Right atrium auricular region (tissue), 2 donors: ENCODE results near the gene CAPNS1. TPM values are rescaled to one million over a fixed set of nuclear protein-coding genes. Genes with fewer than 3 reads are reported as not detected.
"Not testable (repeated sequence)": the region's sequence is repeated elsewhere in the genome, so short reads cannot be mapped to it uniquely, and the experiment has no call there.

Experiments
- DNase-seq: peaks from one replicate; pipeline ENCODE4 v3.0.0-alpha.2; 2019; ENCODE audit warnings: low spot score
- H3K27ac ChIP-seq, 2 donors: fragments of 200-600 bp; sonication (generic); 1 replicate in 1 of 2; 2 replicates in 1 of 2; pipeline ENCODE4 v1.5.1; 2016 to 2019
- H3K27me3 ChIP-seq, 2 donors: fragments of 200-600 bp; sonication (generic); one replicate each; pipeline versions ENCODE4 v1.5.1 to v1.6.0; 2017 to 2019
- H3K36me3 ChIP-seq: fragments of 200-600 bp; sonication (generic); one replicate; pipeline ENCODE4 v1.5.1; 2016
- H3K4me1 ChIP-seq, 2 donors: fragments of 200-600 bp; sonication (generic); one replicate each; pipeline versions ENCODE4 v1.5.1 to v1.6.0; 2017 to 2019
- H3K4me3 ChIP-seq, 2 donors: fragments of 200-600 bp; sonication (generic); 1 replicate in 1 of 2; 2 replicates in 1 of 2; pipeline ENCODE4 v1.5.1; 2017 to 2019; ENCODE audit warnings: mild to moderate bottlenecking in 1 of 2, moderate library complexity in 1 of 2
- H3K9me3 ChIP-seq, 2 donors: fragments of 200-600 bp; sonication (generic); one replicate each; pipeline ENCODE4 v1.5.1; 2019
- total RNA-seq, 2 donors: library from RNA; depleted of rRNA; stranded (reverse); fragments of >200 nt; gene quantifications; one replicate each; pipeline ENCODE4 v1.1.0, GENCODE V29; 2016
- TF ChIP-seq, protein P1 (sequence below), 2 donors: fragments of 200-600 bp; sonication (generic); IDR thresholded peaks; one replicate each; pipeline ENCODE4 v1.5.1; 2019; ENCODE audit warnings: antibody characterized with exemption in 2 of 2

The CAPNS1 gene
- total RNA-seq, 2 donors from 2014 or later = 222 to 238 TPM

DNA sequence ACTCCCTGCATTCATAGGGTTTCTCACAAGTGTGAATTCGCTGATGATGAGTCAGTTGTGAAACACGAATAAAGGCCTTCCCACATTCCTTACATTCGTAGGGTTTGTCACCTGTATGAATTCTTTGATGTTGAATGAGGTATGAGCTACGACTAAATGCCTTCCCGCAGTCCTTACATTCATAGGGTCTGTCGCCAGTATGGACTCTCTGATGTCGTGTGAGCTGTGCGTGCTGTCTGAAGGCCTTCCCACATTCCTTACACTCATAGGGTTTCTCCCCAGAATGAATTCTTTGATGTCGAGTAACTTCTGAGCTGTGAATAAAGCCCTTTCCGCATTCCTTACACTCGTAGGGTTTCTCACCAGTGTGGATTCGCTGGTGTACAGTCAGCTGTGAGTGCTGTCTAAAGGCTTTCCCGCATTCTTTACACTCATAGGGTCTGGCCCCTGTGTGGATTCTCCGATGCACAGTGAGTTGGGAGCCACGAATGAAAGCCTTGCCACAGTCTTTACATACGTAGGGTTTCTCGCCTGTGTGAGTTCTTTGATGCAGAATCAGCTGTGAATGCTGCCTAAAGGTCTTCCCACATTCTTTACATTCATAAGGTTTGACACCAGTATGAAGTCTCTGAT, 42.9 kb downstream of the CAPNS1 start:
- Histone ChIP-seq H3K27me3 (no peaks in the 10 kb centered on the region), H3K4me1 (no peaks in the 10 kb centered on the region), H3K4me3 (no peak overlapping the region), H3K36me3 (no peaks in the 10 kb centered on the region), H3K27ac (peak overlapping the region; percentile 13 to 69), H3K9me3 (no peaks in the 10 kb centered on the region)
- no peak for DNase-seq
- TF ChIP-seq, protein P1, sequence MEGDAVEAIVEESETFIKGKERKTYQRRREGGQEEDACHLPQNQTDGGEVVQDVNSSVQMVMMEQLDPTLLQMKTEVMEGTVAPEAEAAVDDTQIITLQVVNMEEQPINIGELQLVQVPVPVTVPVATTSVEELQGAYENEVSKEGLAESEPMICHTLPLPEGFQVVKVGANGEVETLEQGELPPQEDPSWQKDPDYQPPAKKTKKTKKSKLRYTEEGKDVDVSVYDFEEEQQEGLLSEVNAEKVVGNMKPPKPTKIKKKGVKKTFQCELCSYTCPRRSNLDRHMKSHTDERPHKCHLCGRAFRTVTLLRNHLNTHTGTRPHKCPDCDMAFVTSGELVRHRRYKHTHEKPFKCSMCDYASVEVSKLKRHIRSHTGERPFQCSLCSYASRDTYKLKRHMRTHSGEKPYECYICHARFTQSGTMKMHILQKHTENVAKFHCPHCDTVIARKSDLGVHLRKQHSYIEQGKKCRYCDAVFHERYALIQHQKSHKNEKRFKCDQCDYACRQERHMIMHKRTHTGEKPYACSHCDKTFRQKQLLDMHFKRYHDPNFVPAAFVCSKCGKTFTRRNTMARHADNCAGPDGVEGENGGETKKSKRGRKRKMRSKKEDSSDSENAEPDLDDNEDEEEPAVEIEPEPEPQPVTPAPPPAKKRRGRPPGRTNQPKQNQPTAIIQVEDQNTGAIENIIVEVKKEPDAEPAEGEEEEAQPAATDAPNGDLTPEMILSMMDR (IDR thresholded peaks at IDR 0.05) = no peak

DNA sequence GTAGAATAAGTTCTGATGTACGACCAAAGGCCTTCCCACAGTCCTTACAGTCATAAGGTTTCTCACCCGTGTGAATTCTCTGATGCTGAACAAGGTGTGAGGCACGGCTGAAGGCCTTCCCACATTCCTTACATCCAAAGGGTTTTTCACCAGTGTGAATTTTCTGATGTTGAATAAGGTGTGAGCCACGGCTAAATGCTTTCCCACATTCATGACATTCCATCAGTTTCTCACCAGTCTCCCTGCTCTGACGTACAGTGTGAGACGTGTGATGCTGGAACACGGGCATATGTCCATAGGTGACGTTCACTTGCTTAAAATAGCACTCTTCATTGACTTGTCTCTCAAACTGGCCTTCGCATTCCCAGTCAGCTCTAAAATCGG, 43.4 kb downstream of the CAPNS1 start:
- TF ChIP-seq, protein P1 (IDR thresholded peaks at IDR 0.05) = no peak
- Histone ChIP-seq H3K27ac (peak overlapping the region; percentile 13 to 69), H3K27me3 (no peaks in the 10 kb centered on the region), H3K36me3 (no peaks in the 10 kb centered on the region), H3K4me1 (no peaks in the 10 kb centered on the region), H3K9me3 (no peaks in the 10 kb centered on the region), H3K4me3 (no peak overlapping the region)
- DNase-seq = no peak

DNA sequence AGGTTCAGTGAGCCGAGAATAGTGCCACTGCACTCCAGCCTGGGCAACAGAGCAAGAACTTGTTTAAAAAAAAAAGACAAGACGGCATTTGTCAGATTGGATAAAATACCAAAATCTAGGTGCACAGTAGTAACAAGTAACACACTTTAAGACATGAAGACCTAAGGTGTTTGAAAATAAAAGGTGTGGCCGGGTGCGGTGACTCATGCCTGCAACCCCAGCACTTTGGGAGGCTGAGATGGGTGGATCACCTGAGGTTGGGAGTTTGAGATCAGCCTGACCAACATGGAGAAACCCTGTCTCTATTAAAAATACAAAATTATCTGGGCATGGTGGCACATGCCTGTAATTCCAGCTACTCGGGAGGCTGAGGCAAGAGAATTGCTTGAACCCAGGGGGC, 46.9 kb downstream of the CAPNS1 start:
- not testable (repeated sequence) for H3K36me3 ChIP-seq, H3K4me3 ChIP-seq, H3K9me3 ChIP-seq, DNase-seq, H3K27ac ChIP-seq, H3K27me3 ChIP-seq, H3K4me1 ChIP-seq

DNA sequence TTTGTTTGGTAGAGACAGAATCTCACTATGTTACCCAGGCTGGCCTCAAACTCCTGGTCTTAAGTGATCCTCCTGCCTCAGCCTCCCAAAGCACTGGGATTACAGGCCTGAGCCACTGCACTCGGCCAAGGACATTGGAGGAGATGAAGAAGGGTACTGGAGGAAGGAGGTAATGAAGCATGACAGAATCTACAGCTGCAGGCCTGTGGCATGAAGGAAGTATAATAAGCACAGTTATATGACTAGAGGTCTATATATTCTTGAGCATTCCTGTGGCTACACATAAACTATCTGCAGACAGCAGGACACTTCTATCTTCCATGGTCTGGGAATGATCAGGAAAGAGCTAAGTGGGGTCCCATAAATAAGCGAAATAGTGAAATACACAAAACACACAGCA, 56.4 kb downstream of the CAPNS1 start:
- H3K27me3 ChIP-seq = no peaks in the 10 kb centered on the region
- no peak overlapping the region for H3K4me3 ChIP-seq
- no peaks in the 10 kb centered on the region for H3K4me1 ChIP-seq
- H3K9me3 ChIP-seq = no peaks in the 10 kb centered on the region
- TF ChIP-seq, protein P1 (IDR thresholded peaks at IDR 0.05) = no peak
- DNase-seq = no peak
- peaks cover 17% of the 10 kb centered on the region for H3K36me3 ChIP-seq
- H3K27ac ChIP-seq = no peak overlapping the region

DNA sequence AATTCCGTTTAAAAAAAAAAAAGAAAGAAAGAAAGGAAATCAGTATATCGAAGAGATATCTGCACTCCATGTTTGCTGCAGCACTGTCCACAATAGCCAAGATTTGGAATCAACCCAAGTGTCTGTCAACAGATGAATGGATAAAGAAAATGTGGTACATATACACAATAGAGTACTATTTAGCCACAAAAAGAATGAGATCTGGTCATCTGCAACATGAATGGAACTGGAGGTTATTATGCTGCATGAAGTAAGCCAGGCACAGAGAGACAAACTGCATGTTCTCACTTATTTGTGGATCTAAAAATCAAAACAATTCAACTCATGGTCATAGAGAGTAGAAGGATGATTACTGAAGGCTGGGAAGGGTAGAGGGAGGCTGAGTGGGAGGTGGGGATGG, 58.3 kb downstream of the CAPNS1 start:
- peaks cover 17% of the 10 kb centered on the region for H3K36me3 ChIP-seq
- no peak overlapping the region for H3K27ac ChIP-seq
- no peak overlapping the region for H3K4me3 ChIP-seq
- H3K27me3 ChIP-seq = no peaks in the 10 kb centered on the region
- no peaks in the 10 kb centered on the region for H3K4me1 ChIP-seq
- H3K9me3 ChIP-seq = no peaks in the 10 kb centered on the region
- DNase-seq = no peak
- TF ChIP-seq, protein P1 (IDR thresholded peaks at IDR 0.05) = no peak

Other genes starting within 250 kb of the CAPNS1 start
- gene NFKBID, start 239.5 kb upstream of the CAPNS1 start, total RNA-seq = 1 to 10 TPM; 1.3 to 2.1 TPM
- 1 to 10 TPM in 1 of 2 donors, not detected in 1; 3.3 TPM for gene HCST, start 237.5 kb upstream of the CAPNS1 start, total RNA-seq
- 10 to 100 TPM; 26.1 to 85.4 TPM for gene TYROBP, start 231.8 kb upstream of the CAPNS1 start, total RNA-seq
- 10 to 100 TPM; 10.5 to 13.1 TPM for gene LRFN3, start 203.7 kb upstream of the CAPNS1 start, total RNA-seq
- gene SDHAF1, start 144.9 kb upstream of the CAPNS1 start, total RNA-seq = 10 to 100 TPM; 30.8 to 34.9 TPM
- gene SYNE4, start 131.3 kb upstream of the CAPNS1 start, total RNA-seq = not detected
- 10 to 100 TPM; 16.2 to 16.5 TPM for gene ALKBH6, start 125.9 kb upstream of the CAPNS1 start, total RNA-seq
- 10 to 100 TPM in 1 of 2 donors, 1 to 10 TPM in 1; 5.1 to 10.7 TPM for gene CLIP3, start 107.2 kb upstream of the CAPNS1 start, total RNA-seq
- gene THAP8, start 85.8 kb upstream of the CAPNS1 start, total RNA-seq = 10 to 100 TPM in 1 of 2 donors, 1 to 10 TPM in 1; 5.7 to 11.6 TPM
- gene WDR62, start 85.2 kb upstream of the CAPNS1 start, total RNA-seq = 10 to 100 TPM in 1 of 2 donors, under 1 TPM in 1; 0.75 to 10.6 TPM
- gene OVOL3, start 28.9 kb upstream of the CAPNS1 start, total RNA-seq = not detected
- 100 to 1,000 TPM in 1 of 2 donors, 10 to 100 TPM in 1; 76.9 to 121 TPM for gene POLR2I, start 25.2 kb upstream of the CAPNS1 start, total RNA-seq
- 100 to 1,000 TPM; 107 to 110 TPM for gene TBCB, start 24.6 kb upstream of the CAPNS1 start, total RNA-seq
- 100 to 1,000 TPM; 136 to 347 TPM for gene COX7A1, start 12.4 kb downstream of the CAPNS1 start, total RNA-seq
- gene ZNF565, start 74.6 kb downstream of the CAPNS1 start, total RNA-seq = 1 to 10 TPM; 2.4 to 3.1 TPM
- 10 to 100 TPM; 46.2 to 48.0 TPM for gene ZNF146, start 75.0 kb downstream of the CAPNS1 start, total RNA-seq
- gene ZFP14, start 239.1 kb downstream of the CAPNS1 start, total RNA-seq = 1 to 10 TPM; 1.3 to 1.5 TPM